HEK293 (cell line): ENCODE results near the gene TESK1.
"Not testable (repeated sequence)": the region's sequence is repeated elsewhere in the genome, so short reads cannot be mapped to it uniquely, and the experiment has no call there.

Experiments
- CTCF ChIA-PET: fragments of 350-600 bp; formaldehyde crosslinking; extraction: SDS; loops from one replicate; lab custom pipeline; 2021; ENCODE audit warnings: antibody characterized with exemption; lab: Yijun Ruan, JAX
- POLR2A ChIA-PET: fragments of 300-600 bp; formaldehyde crosslinking; extraction: SDS; loops from one replicate; lab custom pipeline; 2020; ENCODE audit warnings: antibody characterized with exemption, inconsistent platforms; lab: Yijun Ruan, JAX
- H3K27ac ChIP-seq: fragments of 200-500 bp; sonication (Bioruptor generic); 2 replicates; pipeline ENCODE4 v1.5.1; 2014; ENCODE audit warnings: low read depth, low read length, control low read depth, inconsistent platforms; ENCODE audit errors: extremely low read depth
- H3K36me3 ChIP-seq, 2 experiments: fragments of 200-500 bp in 1 of 2; sonication (Bioruptor generic) in 1 of 2; 1 replicate in 1 of 2; 2 replicates in 1 of 2; pipeline ENCODE4 v1.5.1; 2014 to 2017; ENCODE audit warnings: inconsistent platforms in 2 of 2, low read length in 2 of 2; ENCODE audit not compliant: control insufficient read depth in 2 of 2, insufficient read depth in 1 of 2
- H3K4me1 ChIP-seq: fragments of 200-500 bp; sonication (Bioruptor generic); 2 replicates; pipeline ENCODE4 v1.5.1; 2014; ENCODE audit warnings: mild to moderate bottlenecking, low read length, inconsistent platforms; ENCODE audit not compliant: control insufficient read depth, insufficient read depth
- H3K4me3 ChIP-seq: 2 replicates; pipeline ENCODE4 v1.5.1; 2011; ENCODE audit warnings: low read depth, mild to moderate bottlenecking, control low read depth, low read length, moderate library complexity
- H3K9me3 ChIP-seq: fragments of 200-500 bp; sonication (Bioruptor generic); 2 replicates; pipeline ENCODE4 v1.5.1; 2014; ENCODE audit warnings: low read depth, low read length, inconsistent platforms; ENCODE audit not compliant: control insufficient read depth, insufficient read depth
- ATF2 ChIP-seq: fragments of 450-650 bp; formaldehyde crosslinking; IDR thresholded peaks from 2 replicates; pipeline ENCODE4 v1.5.1; 2016; ENCODE audit warnings: missing biosample characterization, missing genetic modification characterization, low read depth
- MYNN ChIP-seq: fragments of 450-650 bp; formaldehyde crosslinking; IDR thresholded peaks from 2 replicates; pipeline ENCODE4 v1.5.1; 2016; ENCODE audit warnings: missing biosample characterization, missing genetic modification characterization, borderline replicate concordance
- RBAK ChIP-seq: fragments of 450-650 bp; formaldehyde crosslinking; IDR thresholded peaks from 2 replicates; pipeline ENCODE4 v1.5.1; 2016; ENCODE audit warnings: missing biosample characterization, missing genetic modification characterization
- REST ChIP-seq: fragments of 450-650 bp; formaldehyde crosslinking; IDR thresholded peaks from 2 replicates; pipeline ENCODE4 v1.5.1; 2016; ENCODE audit warnings: missing biosample characterization, missing genetic modification characterization
- SP2 ChIP-seq: fragments of 450-650 bp; formaldehyde crosslinking; IDR thresholded peaks from 2 replicates; pipeline ENCODE4 v1.5.1; 2016; ENCODE audit warnings: missing biosample characterization, missing genetic modification characterization
- YY1 ChIP-seq: fragments of 450-650 bp; formaldehyde crosslinking; IDR thresholded peaks from 2 replicates; pipeline ENCODE4 v1.5.1; 2018; ENCODE audit warnings: missing biosample characterization, missing genetic modification characterization
- ZBTB6 ChIP-seq: fragments of 450-650 bp; formaldehyde crosslinking; IDR thresholded peaks from 2 replicates; pipeline ENCODE4 v1.5.1; 2017; ENCODE audit warnings: missing biosample characterization, missing genetic modification characterization
- ZFP3 ChIP-seq: fragments of 450-650 bp; formaldehyde crosslinking; IDR thresholded peaks from 2 replicates; pipeline ENCODE4 v1.5.1; 2016; ENCODE audit warnings: low read depth, missing biosample characterization, missing genetic modification characterization
- ZIC2 ChIP-seq: fragments of 450-650 bp; formaldehyde crosslinking; IDR thresholded peaks from 2 replicates; pipeline ENCODE4 v1.5.1; 2016; ENCODE audit warnings: missing biosample characterization, missing genetic modification characterization
- ZNF248 ChIP-seq: fragments of 450-650 bp; formaldehyde crosslinking; IDR thresholded peaks from 2 replicates; pipeline ENCODE4 v1.5.1; 2017; ENCODE audit warnings: missing biosample characterization, missing genetic modification characterization
- ZNF292 ChIP-seq: fragments of 450-650 bp; formaldehyde crosslinking; IDR thresholded peaks from 2 replicates; pipeline ENCODE4 v1.5.1; 2016; ENCODE audit warnings: low read depth, missing biosample characterization, missing genetic modification characterization, borderline replicate concordance
- ZNF341 ChIP-seq: fragments of 450-650 bp; formaldehyde crosslinking; IDR thresholded peaks from 2 replicates; pipeline ENCODE4; 2016; ENCODE audit warnings: low read depth, missing biosample characterization, missing genetic modification characterization
- ZNF362 ChIP-seq: fragments of 450-650 bp; formaldehyde crosslinking; IDR thresholded peaks from 2 replicates; pipeline ENCODE4 v1.5.1; 2016; ENCODE audit warnings: missing biosample characterization, missing genetic modification characterization
- ZNF37A ChIP-seq: fragments of 450-650 bp; IDR thresholded peaks from 2 replicates; pipeline ENCODE4 v1.5.1; 2018; ENCODE audit warnings: missing biosample characterization, missing genetic modification characterization
- ZNF510 ChIP-seq: fragments of 450-650 bp; formaldehyde crosslinking; IDR thresholded peaks from 2 replicates; pipeline ENCODE4 v1.5.1; 2018; ENCODE audit warnings: mild to moderate bottlenecking, missing genetic modification characterization, missing biosample characterization; ENCODE audit not compliant: insufficient replicate concordance
- ZNF529 ChIP-seq: fragments of 450-650 bp; formaldehyde crosslinking; IDR thresholded peaks from 2 replicates; pipeline ENCODE4 v1.5.1; 2017; ENCODE audit warnings: missing genetic modification characterization, missing biosample characterization; ENCODE audit not compliant: insufficient replicate concordance
- ZNF544 ChIP-seq: fragments of 450-650 bp; formaldehyde crosslinking; IDR thresholded peaks from 2 replicates; pipeline ENCODE4 v1.5.0; 2017; ENCODE audit warnings: missing biosample characterization, missing genetic modification characterization
- ZNF571 ChIP-seq: fragments of 450-650 bp; formaldehyde crosslinking; IDR thresholded peaks from 2 replicates; pipeline ENCODE4 v1.5.0; 2017; ENCODE audit warnings: missing biosample characterization, missing genetic modification characterization
- ZNF843 ChIP-seq: fragments of 450-650 bp; formaldehyde crosslinking; IDR thresholded peaks from 2 replicates; pipeline ENCODE4 v1.5.1; 2016; ENCODE audit warnings: missing biosample characterization, missing genetic modification characterization
- ZSCAN23 ChIP-seq: fragments of 450-650 bp; formaldehyde crosslinking; IDR thresholded peaks from 2 replicates; pipeline ENCODE4 v1.5.1; 2016; ENCODE audit warnings: missing biosample characterization, missing genetic modification characterization

Gene TESK1

GRCh38 chr9:35643046-35643445, 38.0 kb downstream of the TESK1 start (continued):
- TF ChIP-seq ATF2 (tag by site-specific recombination): no peak
- no peak for TF ChIP-seq ZNF510
- no peak for TF ChIP-seq ZFP3 (tag by site-specific recombination)
- no peak for TF ChIP-seq ZNF544
- no peak for TF ChIP-seq MYNN (tag by site-specific recombination)
- TF ChIP-seq ZSCAN23 (tag by site-specific recombination): no peak
- TF ChIP-seq ZBTB6: no peak
- TF ChIP-seq ZNF292 (tag by site-specific recombination): no peak
- TF ChIP-seq RBAK: no peak
- TF ChIP-seq ZNF37A: no peak
- no peak for TF ChIP-seq REST (tag by site-specific recombination)
- no peak for TF ChIP-seq YY1

- H3K4me1 ChIP-seq, H3K9me3 ChIP-seq, H3K36me3 ChIP-seq, H3K27ac ChIP-seq: not testable (repeated sequence)
- ChIA-PET POLR2A (interaction anchor here (0.5 to 4.5 kb wide), 5 partner anchors 12 to 86 kb away, joined by 3 to 41 read pairs (median 5); partner anchors contain the start of genes ARHGEF39, CCDC107, CREB3 and RMRP), CTCF (interaction anchor here (0.6 to 4.8 kb wide), 25 partner anchors 10 to 593 kb away, joined by 3 to 74 read pairs (median 4); partner anchors contain the start of genes ARHGEF39, CCDC107 and RMRP)
- peak overlapping the region; percentile 62 for H3K4me3 ChIP-seq
These were observed 40.7 kb downstream of the TESK1 start for GRCh38 chr9:35645736-35646135.

GRCh38 chr9:35646153-35646532, 41.1 kb downstream of the TESK1 start:
- Histone ChIP-seq H3K36me3 (no peaks in the 10 kb centered on the region), H3K9me3 (no peaks in the 10 kb centered on the region), H3K4me3 (peak overlapping the region; percentile 62), H3K27ac (peak overlapping the region; percentile 51), H3K4me1 (no peaks in the 10 kb centered on the region)
- CTCF ChIA-PET: interaction anchor here (0.7 to 4.8 kb wide), 27 partner anchors 11 to 128 kb away, joined by 3 to 74 read pairs (median 4); partner anchors contain the start of genes ARHGEF39, CCDC107 and RMRP
- no peak for TF ChIP-seq ZNF571 (tag by site-specific recombination)
- TF ChIP-seq ZNF362 (tag by site-specific recombination): peak; percentile 54; the same call in 1 of the 2 replicates
- TF ChIP-seq ZNF529: no peak
- TF ChIP-seq ZIC2 (tag by site-specific recombination): no peak
- no peak for TF ChIP-seq ZNF248
- no peak for TF ChIP-seq ZNF843
- TF ChIP-seq ZNF341 (tag by site-specific recombination): peak; percentile 44; the same call in 1 of the 2 replicates
- peak; percentile 35; the same call in 1 of the 2 replicates for TF ChIP-seq SP2 (tag by site-specific recombination)
- POLR2A ChIA-PET: interaction anchor here (0.5 to 4.5 kb wide), 5 partner anchors 11 to 86 kb away, joined by 3 to 41 read pairs (median 5); partner anchors contain the start of genes ARHGEF39, CCDC107, CREB3 and RMRP
